HepG2 (cell line): ENCODE results near the gene NFYC. TPM values are rescaled to one million over a fixed set of nuclear protein-coding genes. Genes with fewer than 3 reads are reported as not detected.

Experiments used
- ATAC-seq: fragments of 200-7000 bp; cut with Tn5 transposase; 3 replicates; pipeline ENCODE4 v1.9.1; 2020; ENCODE audit warnings: mild to moderate bottlenecking, moderate library complexity
- BruUV-seq: library from RNA; stranded (reverse); fragments of 400-500 nt; replicated peaks from 2 replicates; lab custom pipeline; 2021; lab: Mats Ljungman, UMichigan
- CTCF ChIA-PET: fragments of 300-600 bp; formaldehyde crosslinking; extraction: SDS; loops from one replicate; lab custom pipeline; 2021; ENCODE audit warnings: low total read pairs, inconsistent platforms, low intra/inter-chr PET ratio; lab: Yijun Ruan, JAX
- POLR2A ChIA-PET: fragments of 350-600 bp; sonication (Branson Sonifier 250); formaldehyde crosslinking; loops from one replicate; lab custom pipeline; 2020; ENCODE audit warnings: antibody characterized with exemption, inconsistent platforms; lab: Yijun Ruan, JAX
- DNase-seq: peaks from one replicate; pipeline ENCODE4 v3.0.0-alpha.2; 2015; ENCODE audit warnings: low spot score
- FAIRE-seq: peaks from 3 replicates; lab custom pipeline; 2011; peaks lifted over from hg19 to GRCh38; lab: Jason Lieb, UNC
- H2AFZ ChIP-seq: one replicate; pipeline ENCODE4 v1.6.1; 2011; ENCODE audit warnings: low read length, inconsistent platforms
- H3K27ac ChIP-seq: fragments of 300-600 bp; 3 replicates; pipeline ENCODE4 v1.8.0; 2011; ENCODE audit warnings: mixed run types, mild to moderate bottlenecking, mixed read lengths, low read length, inconsistent platforms; ENCODE audit not compliant: insufficient read depth; ENCODE audit errors: extremely low read length
- H3K27me3 ChIP-seq, 2 experiments: fragments of 200-600 bp in 1 of 2; 2 replicates in 1 of 2; 3 replicates in 1 of 2; pipeline versions ENCODE4 v1.6.0 to v1.8.0; 2011; ENCODE audit warnings: low read length in 2 of 2, mild to moderate bottlenecking in 2 of 2, moderate library complexity in 2 of 2, inconsistent platforms in 1 of 2; ENCODE audit not compliant: insufficient read depth in 2 of 2, control insufficient read depth in 1 of 2
- H3K36me3 ChIP-seq, 2 experiments: fragments of 200-600 bp in 1 of 2; replicated peaks in 1 of 2; 2 replicates in 1 of 2; 3 replicates in 1 of 2; pipeline versions ENCODE4 v1.5.1 to v1.8.0; 2011; ENCODE audit warnings: low read length in 2 of 2, inconsistent platforms in 1 of 2; ENCODE audit not compliant: insufficient read depth in 2 of 2, control insufficient read depth in 1 of 2
- H3K4me1 ChIP-seq: 2 replicates; pipeline ENCODE4 v1.5.1; 2012; ENCODE audit warnings: low read length, inconsistent platforms; ENCODE audit not compliant: insufficient read depth
- H3K4me2 ChIP-seq: 2 replicates; pipeline ENCODE4 v1.6.0; 2011; ENCODE audit warnings: low read depth, low read length, inconsistent platforms
- H3K4me3 ChIP-seq, 3 experiments: fragments of 200-600 bp in 1 of 3; sonication (generic), shearing (Covaris generic) in 1 of 3; replicated peaks in 1 of 3; 2 replicates each; pipeline ENCODE4 v1.5.1; 2011 to 2016; ENCODE audit warnings: low read length in 3 of 3, inconsistent platforms in 2 of 3, low read depth in 2 of 3, mild to moderate bottlenecking in 2 of 3, control low read depth in 1 of 3, mixed read lengths in 1 of 3; ENCODE audit not compliant: insufficient read depth in 1 of 3
- H3K79me2 ChIP-seq: one replicate; pipeline ENCODE4 v1.6.1; 2011; ENCODE audit warnings: low read length, inconsistent platforms; ENCODE audit not compliant: insufficient read depth
- H3K9ac ChIP-seq: 2 replicates; pipeline ENCODE4 v1.6.0; 2011; ENCODE audit warnings: mild to moderate bottlenecking, low read depth, low read length, inconsistent platforms; ENCODE audit not compliant: insufficient read depth
- H3K9me3 ChIP-seq: 2 replicates; pipeline ENCODE4 v1.5.1; 2012; ENCODE audit warnings: mild to moderate bottlenecking, low read length
- H4K20me1 ChIP-seq: 2 replicates; pipeline ENCODE4 v1.6.0; 2011; ENCODE audit warnings: inconsistent platforms, mild to moderate bottlenecking, low read length, moderate library complexity; ENCODE audit not compliant: insufficient read depth
- IKZF1 ChIP-seq: fragments of 450-650 bp; IDR thresholded peaks from 2 replicates; pipeline ENCODE4 v1.7.1; 2016
- KLF12 ChIP-seq: sonication (generic); formaldehyde crosslinking; IDR thresholded peaks from 2 replicates; pipeline ENCODE4 v1.4.0; 2020; ENCODE audit warnings: missing genetic modification reagents, borderline replicate concordance
- KLF6 ChIP-seq: IDR thresholded peaks from 2 replicates; pipeline ENCODE4 v1.8.0; 2016; ENCODE audit warnings: missing biosample characterization, missing genetic modification reagents
- MXI1 ChIP-seq: IDR thresholded peaks from 3 replicates; pipeline ENCODE4 v1.6.1; 2012; ENCODE audit warnings: low read depth, low read length, inconsistent platforms, borderline replicate concordance
- NCOR1 ChIP-seq: fragments of 200-600 bp; sonication (generic); IDR thresholded peaks from 2 replicates; pipeline ENCODE4 v1.7.0; 2017; ENCODE audit warnings: antibody characterized with exemption, low read length, borderline replicate concordance
- NR2F1 ChIP-seq, 2 experiments: fragments of 450-650 bp in 1 of 2; formaldehyde crosslinking in 1 of 2; IDR thresholded peaks; 2 replicates each; pipeline versions ENCODE4 v1.5.0 to v1.6.1; 2016 to 2020; ENCODE audit warnings: mild to moderate bottlenecking in 1 of 2, missing compliant biosample characterization in 1 of 2, missing genetic modification reagents in 1 of 2, moderate library complexity in 1 of 2
- PAX8 ChIP-seq: sonication (generic); formaldehyde crosslinking; IDR thresholded peaks from 2 replicates; pipeline ENCODE4 v1.8.0; 2022; ENCODE audit warnings: mild to moderate bottlenecking, missing genetic modification reagents, borderline replicate concordance
- PRDM4 ChIP-seq: sonication (generic); formaldehyde crosslinking; IDR thresholded peaks from 2 replicates; pipeline ENCODE4 v1.9.0; 2021; ENCODE audit warnings: missing genetic modification reagents, borderline replicate concordance
- THAP8 ChIP-seq: sonication (generic); formaldehyde crosslinking; IDR thresholded peaks from 2 replicates; pipeline ENCODE4 v1.5.1; 2020; ENCODE audit warnings: missing genetic modification reagents, mild to moderate bottlenecking, borderline replicate concordance
- ZNF431 ChIP-seq: sonication (generic); formaldehyde crosslinking; IDR thresholded peaks from 2 replicates; pipeline ENCODE4 v1.9.0; 2022; ENCODE audit warnings: missing genetic modification reagents, low read depth, mild to moderate bottlenecking, borderline replicate concordance
- ZNF530 ChIP-seq: sonication (generic); formaldehyde crosslinking; IDR thresholded peaks from 2 replicates; pipeline ENCODE4 v1.5.0; 2020; ENCODE audit warnings: low read depth, mild to moderate bottlenecking, missing genetic modification reagents
- ZNF563 ChIP-seq: sonication (generic); formaldehyde crosslinking; IDR thresholded peaks from 2 replicates; pipeline ENCODE4 v1.8.0; 2022; ENCODE audit warnings: mild to moderate bottlenecking, moderate library complexity, missing genetic modification reagents
- ZNF597 ChIP-seq: sonication (generic); formaldehyde crosslinking; IDR thresholded peaks from 2 replicates; pipeline ENCODE4 v1.5.0; 2020; ENCODE audit warnings: missing genetic modification reagents
- WGBS: methylation state at CpG from one replicate; pipeline ENCODE4 v1.1.6; 2017; ENCODE audit warnings: low lambda C conversion rate; 5-methylcytosine and 5-hydroxymethylcytosine counted together
- in situ Hi-C: cut with HindIII; loops from 2 replicates; pipeline ENCODE4 v1.10.0; 2017; ENCODE audit warnings: low pct_unique_long_range_greater_than_20kb; ENCODE audit not compliant: extremely low pct_ligation_motif_present
- intact Hi-C: fragments of 100-400 bp; cut with micrococcal nuclease; formaldehyde crosslinking; loops from one replicate; pipeline ENCODE4 v1.10.0; 2022; ENCODE audit not compliant: unreplicated experiment
- polyA plus RNA-seq, 8 experiments: library from polyadenylated mRNA; depleted of rRNA in 3 of 8; stranded (reverse) in 7 of 8; unstranded in 1 of 8; fragments of >200 nt; fragmentation: Illumina TruSeq in 4 of 8; extraction: Trizol in 4 of 8; gene quantifications; 2 replicates each; pipeline versions ENCODE4 v1.2.1 to v1.2.3, GENCODE V29; 2011 to 2016; ENCODE audit warnings: low read depth in 4 of 8, missing spikeins in 1 of 8, mixed read lengths in 1 of 8; ENCODE audit not compliant: insufficient read depth in 1 of 8
- total RNA-seq, 5 experiments: library from RNA; depleted of rRNA; stranded (reverse); fragments of >200 nt; fragmentation: Illumina TruSeq; extraction: Trizol; gene quantifications; 2 replicates each; pipeline ENCODE4 v1.2.3, GENCODE V29; 2016; ENCODE audit warnings: low read depth in 1 of 5

NFYC gene
- total and polyA plus RNA-seq, 2 of the 13 experiments (the other 11 are each of a cell fraction or from before 2014, with no cell fraction given) = 33.9 to 73.7 TPM

GRCh38 chr1:40742363-40743061 is 51.0 kb downstream of the NFYC start:
- H3K27ac ChIP-seq = no peak overlapping the region
- H3K4me2 ChIP-seq = no peak overlapping the region
- intact Hi-C loops = no loop called here
- no TSS peak for BruUV-seq
- FAIRE-seq = no peak
- no peaks in the 10 kb centered on the region for H3K27me3 ChIP-seq
- POLR2A ChIA-PET = interaction anchor here (0.9 kb wide), 1 partner anchor 51 kb away, joined by 3 read pairs; the partner anchor contains the start of gene NFYC
- DNase-seq = no peak
- CTCF ChIA-PET = no interaction called here
- ATAC-seq = no peak
- TF ChIP-seq ZNF597 (no peak), NCOR1 (no peak), KLF12 (CRISPR knock-in tag) (no peak), KLF6 (CRISPR knock-in tag) (no peak), NR2F1 (CRISPR knock-in tag; IDR thresholded peaks at IDR 0.05) (no peak), PAX8 (CRISPR knock-in tag) (no peak), IKZF1 (no peak), PRDM4 (CRISPR knock-in tag) (no peak), ZNF431 (CRISPR knock-in tag) (no peak), THAP8 (CRISPR knock-in tag) (no peak), ZNF563 (no peak), MXI1 (no peak), ZNF530 (no peak)
- TF ChIP-seq, all 625 proteins: peak for 0
- H3K9ac ChIP-seq = no peak overlapping the region
- H4K20me1 ChIP-seq = no peaks in the 10 kb centered on the region
- no peak overlapping the region for H2AFZ ChIP-seq
- H3K79me2 ChIP-seq = peaks cover 36% of the 10 kb centered on the region
- H3K9me3 ChIP-seq = no peaks in the 10 kb centered on the region
- H3K4me1 ChIP-seq = peaks cover 43% of the 10 kb centered on the region
- peaks cover 14 to 78% of the 10 kb centered on the region in 2 experiments for H3K36me3 ChIP-seq
- no peak overlapping the region for H3K4me3 ChIP-seq
- 97% methylated on average over 3 of the region's 3 CpGs for WGBS
- in situ Hi-C loops = no loop called here
